ENCODE results near the gene NME4.

Gene NME4

DNA sequence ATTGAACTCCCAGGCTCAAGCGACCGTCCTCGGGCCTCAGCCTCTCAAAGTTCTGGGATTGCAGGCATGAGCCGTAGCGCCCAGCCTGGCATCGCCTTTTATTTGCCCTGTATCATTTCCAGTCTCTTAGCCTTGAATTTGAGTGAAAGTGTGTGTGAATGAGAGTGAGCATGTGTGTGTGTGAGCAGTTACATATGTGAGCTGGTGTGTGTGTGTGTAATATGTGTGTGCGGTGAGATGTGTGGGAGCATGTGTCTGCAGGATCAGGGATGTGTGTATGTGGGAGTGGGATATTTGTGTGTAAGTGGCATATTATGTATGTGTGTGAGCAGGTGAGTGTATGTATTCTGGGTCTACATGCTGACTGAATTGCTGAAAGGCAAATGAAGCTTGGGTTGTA, 33.9 kb downstream of the NME4 start:
- TF ChIP-seq YY1 (IDR thresholded peaks at IDR 0.05; ENCODE audit: insufficient read depth, insufficient read length) (no peak), ZNF274 (IDR thresholded peaks at IDR 0.05; ENCODE audit: low read depth, low read length) (no peak), SUZ12 (IDR thresholded peaks at IDR 0.05; ENCODE audit: extremely low read depth, insufficient read depth, insufficient read length) (no peak)
- Histone ChIP-seq H3K4me3 (ENCODE audit: insufficient read length, low read depth) (no peak overlapping the region), H3K27me3 (ENCODE audit: insufficient read depth, insufficient read length) (peaks cover 14% of the 10 kb centered on the region), H3K9me3 (ENCODE audit: insufficient read depth, low read length) (no peaks in the 10 kb centered on the region), H3K4me1 (ENCODE audit: insufficient read depth, insufficient read length) (no peaks in the 10 kb centered on the region), H3K36me3 (ENCODE audit: insufficient read depth, insufficient read length, low read length) (peaks cover 13% of the 10 kb centered on the region), H3K9ac (ENCODE audit: insufficient read length, low read depth) (no peak overlapping the region)
- no peak for DNase-seq (ENCODE audit: low read depth, low spot score)

DNA sequence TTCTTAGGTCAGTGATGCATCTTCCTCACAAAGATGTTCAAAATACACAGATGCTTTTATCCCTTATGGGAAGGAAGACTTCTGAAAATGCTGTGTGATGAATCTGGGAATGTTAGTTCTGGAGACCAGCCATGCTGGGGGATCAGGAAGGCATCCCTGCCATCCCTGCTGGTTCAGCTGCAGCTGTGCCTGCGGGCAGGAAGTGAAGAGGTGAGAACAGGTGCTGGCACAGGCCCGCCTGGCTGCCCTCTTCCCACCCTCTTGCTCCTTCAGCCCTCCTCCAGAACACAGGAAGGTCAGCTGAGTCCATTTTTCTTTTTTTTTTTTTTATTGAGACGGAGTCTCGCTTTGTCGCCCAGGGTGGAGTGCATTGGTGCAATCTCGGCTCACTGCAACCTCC, 43.6 kb downstream of the NME4 start:
- H3K36me3 ChIP-seq (ENCODE audit: insufficient read depth, insufficient read length, low read length) = peaks cover 3% of the 10 kb centered on the region
- no peak for DNase-seq (ENCODE audit: low read depth, low spot score)
- no peak overlapping the region for H3K4me3 ChIP-seq (ENCODE audit: insufficient read length, low read depth)
- peaks cover 6% of the 10 kb centered on the region for H3K4me1 ChIP-seq (ENCODE audit: insufficient read depth, insufficient read length)
- H3K9me3 ChIP-seq (ENCODE audit: insufficient read depth, low read length) = no peaks in the 10 kb centered on the region
- TF ChIP-seq ZNF274 (IDR thresholded peaks at IDR 0.05; ENCODE audit: low read depth, low read length) = no peak
- no peak for TF ChIP-seq YY1 (IDR thresholded peaks at IDR 0.05; ENCODE audit: insufficient read depth, insufficient read length)
- no peak for TF ChIP-seq SUZ12 (IDR thresholded peaks at IDR 0.05; ENCODE audit: extremely low read depth, insufficient read depth, insufficient read length)
- H3K27me3 ChIP-seq (ENCODE audit: insufficient read depth, insufficient read length) = no peaks in the 10 kb centered on the region
- no peak overlapping the region for H3K9ac ChIP-seq (ENCODE audit: insufficient read length, low read depth)

DNA sequence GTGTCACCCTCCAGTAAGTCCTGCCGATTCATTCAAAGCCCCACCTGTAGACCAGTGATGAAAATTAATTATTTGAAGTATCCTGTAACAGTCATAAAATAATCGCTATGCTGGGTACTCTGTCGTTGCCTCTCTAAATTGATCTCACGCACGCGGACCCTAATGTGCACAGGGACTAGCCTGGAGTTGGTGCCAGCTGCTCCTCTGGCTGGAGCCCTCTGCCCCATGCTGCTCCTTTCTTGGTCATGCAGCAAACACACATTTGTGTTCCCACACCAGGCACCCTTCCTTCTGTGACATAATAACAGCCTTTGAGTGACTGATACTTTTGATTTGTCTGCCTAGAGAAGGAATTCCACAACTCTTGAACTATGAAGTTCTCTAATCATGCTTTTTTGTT, 44.4 kb downstream of the NME4 start:
- peaks cover 3% of the 10 kb centered on the region for H3K36me3 ChIP-seq (ENCODE audit: insufficient read depth, insufficient read length, low read length)
- no peaks in the 10 kb centered on the region for H3K27me3 ChIP-seq (ENCODE audit: insufficient read depth, insufficient read length)
- no peak overlapping the region for H3K4me3 ChIP-seq (ENCODE audit: insufficient read length, low read depth)
- H3K9me3 ChIP-seq (ENCODE audit: insufficient read depth, low read length) = no peaks in the 10 kb centered on the region
- TF ChIP-seq YY1 (IDR thresholded peaks at IDR 0.05; ENCODE audit: insufficient read depth, insufficient read length) = no peak
- no peak for TF ChIP-seq ZNF274 (IDR thresholded peaks at IDR 0.05; ENCODE audit: low read depth, low read length)
- no peak for TF ChIP-seq SUZ12 (IDR thresholded peaks at IDR 0.05; ENCODE audit: extremely low read depth, insufficient read depth, insufficient read length)
- H3K9ac ChIP-seq (ENCODE audit: insufficient read length, low read depth) = no peak overlapping the region
- DNase-seq (ENCODE audit: low read depth, low spot score) = no peak
- peaks cover 6% of the 10 kb centered on the region for H3K4me1 ChIP-seq (ENCODE audit: insufficient read depth, insufficient read length)

DNA sequence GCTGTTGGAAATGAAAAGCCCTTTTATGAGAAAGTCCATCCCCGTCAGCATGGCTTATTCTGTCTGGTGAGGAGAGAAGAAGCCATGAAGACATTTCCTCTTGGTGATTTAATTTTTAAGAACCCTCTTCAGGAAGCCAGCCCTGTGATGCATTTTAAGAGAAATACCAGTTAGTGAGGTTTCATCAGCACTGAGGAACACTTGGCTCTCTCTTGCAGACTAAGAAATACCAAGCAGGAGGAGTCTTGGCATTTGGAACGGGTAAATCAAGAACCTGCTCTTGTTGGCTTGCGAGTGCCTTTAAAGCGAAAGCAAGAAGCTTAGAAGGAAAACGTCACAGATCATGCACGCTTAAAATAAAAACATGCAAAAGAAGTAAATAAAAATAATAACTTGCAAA, 46.0 kb downstream of the NME4 start:
- Histone ChIP-seq H3K36me3 (ENCODE audit: insufficient read depth, insufficient read length, low read length) (peaks cover 3% of the 10 kb centered on the region), H3K27me3 (ENCODE audit: insufficient read depth, insufficient read length) (no peaks in the 10 kb centered on the region), H3K9me3 (ENCODE audit: insufficient read depth, low read length) (no peaks in the 10 kb centered on the region), H3K4me1 (ENCODE audit: insufficient read depth, insufficient read length) (peaks cover 6% of the 10 kb centered on the region), H3K4me3 (ENCODE audit: insufficient read length, low read depth) (no peak overlapping the region), H3K9ac (ENCODE audit: insufficient read length, low read depth) (no peak overlapping the region)
- no peak for TF ChIP-seq ZNF274 (IDR thresholded peaks at IDR 0.05; ENCODE audit: low read depth, low read length)
- TF ChIP-seq YY1 (IDR thresholded peaks at IDR 0.05; ENCODE audit: insufficient read depth, insufficient read length) = no peak
- TF ChIP-seq SUZ12 (IDR thresholded peaks at IDR 0.05; ENCODE audit: extremely low read depth, insufficient read depth, insufficient read length) = no peak
- DNase-seq (ENCODE audit: low read depth, low spot score) = no peak

DNA sequence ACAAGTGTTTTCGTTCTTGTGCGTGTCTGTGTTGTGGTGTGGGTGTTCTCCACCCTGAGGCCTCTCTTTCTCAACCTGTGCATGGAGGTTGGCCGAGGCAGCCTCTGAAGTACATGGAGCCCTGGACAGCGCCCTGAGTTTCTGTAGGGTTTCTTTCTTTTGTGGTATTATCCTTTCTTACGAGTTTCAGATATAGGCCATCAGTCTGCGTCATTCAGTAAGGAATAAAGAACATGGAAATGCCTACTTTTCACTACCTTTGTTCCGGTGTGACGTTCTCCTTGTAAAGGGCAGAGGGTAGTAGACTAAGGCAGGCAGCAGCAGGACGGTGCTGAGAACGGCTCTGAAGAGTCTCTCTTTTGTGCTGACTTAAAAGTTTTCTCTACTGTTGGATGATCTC, 47.0 kb downstream of the NME4 start:
- no peak for TF ChIP-seq ZNF274 (IDR thresholded peaks at IDR 0.05; ENCODE audit: low read depth, low read length)
- TF ChIP-seq YY1 (IDR thresholded peaks at IDR 0.05; ENCODE audit: insufficient read depth, insufficient read length) = no peak
- TF ChIP-seq SUZ12 (IDR thresholded peaks at IDR 0.05; ENCODE audit: extremely low read depth, insufficient read depth, insufficient read length) = no peak
- Histone ChIP-seq H3K4me1 (ENCODE audit: insufficient read depth, insufficient read length) (peaks cover 6% of the 10 kb centered on the region), H3K27me3 (ENCODE audit: insufficient read depth, insufficient read length) (no peaks in the 10 kb centered on the region), H3K36me3 (ENCODE audit: insufficient read depth, insufficient read length, low read length) (no peaks in the 10 kb centered on the region), H3K9ac (ENCODE audit: insufficient read length, low read depth) (no peak overlapping the region), H3K4me3 (ENCODE audit: insufficient read length, low read depth) (no peak overlapping the region), H3K9me3 (ENCODE audit: insufficient read depth, low read length) (no peaks in the 10 kb centered on the region)
- no peak for DNase-seq (ENCODE audit: low read depth, low spot score)

DNA sequence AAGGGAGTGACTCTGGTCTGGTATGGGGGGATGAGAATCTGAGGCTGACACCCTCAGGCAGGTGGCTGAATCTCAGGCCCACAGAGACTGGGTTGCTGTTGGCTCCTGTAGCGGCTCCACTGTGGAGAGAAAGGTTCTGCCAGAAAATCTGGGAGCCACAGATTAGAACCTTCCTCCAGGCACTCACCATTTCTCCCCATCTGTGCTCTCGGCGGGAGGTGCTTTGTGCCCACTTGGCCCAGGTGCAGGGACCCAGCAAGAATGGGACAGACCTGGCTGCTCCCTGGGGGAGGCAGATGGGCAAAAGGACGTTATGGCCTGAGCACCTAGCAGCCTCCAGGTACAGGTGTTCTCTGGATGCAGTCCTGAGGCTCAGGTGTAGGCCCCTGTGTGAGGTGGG, 48.6 kb downstream of the NME4 start:
- Histone ChIP-seq H3K27me3 (ENCODE audit: insufficient read depth, insufficient read length) (no peaks in the 10 kb centered on the region), H3K9ac (ENCODE audit: insufficient read length, low read depth) (peak overlapping the region; percentile 26), H3K36me3 (ENCODE audit: insufficient read depth, insufficient read length, low read length) (no peaks in the 10 kb centered on the region), H3K4me1 (ENCODE audit: insufficient read depth, insufficient read length) (peaks cover 6% of the 10 kb centered on the region), H3K4me3 (ENCODE audit: insufficient read length, low read depth) (no peak overlapping the region), H3K9me3 (ENCODE audit: insufficient read depth, low read length) (no peaks in the 10 kb centered on the region)
- TF ChIP-seq ZNF274 (IDR thresholded peaks at IDR 0.05; ENCODE audit: low read depth, low read length) = no peak
- TF ChIP-seq YY1 (IDR thresholded peaks at IDR 0.05; ENCODE audit: insufficient read depth, insufficient read length) = no peak
- TF ChIP-seq SUZ12 (IDR thresholded peaks at IDR 0.05; ENCODE audit: extremely low read depth, insufficient read depth, insufficient read length) = no peak
- no peak for DNase-seq (ENCODE audit: low read depth, low spot score)
